IMR-90 (cell line): ENCODE results near the gene SORCS1. TPM values are rescaled to one million over a fixed set of nuclear protein-coding genes. Genes with fewer than 3 reads are reported as not detected.

Experiments
- ATAC-seq: fragments of 200-7000 bp; cut with Tn5 transposase; 2 replicates; pipeline ENCODE4 v1.9.1; 2020; ENCODE audit warnings: low read depth, mild to moderate bottlenecking, moderate library complexity
- BruUV-seq: library from RNA; stranded (reverse); fragments of 400-500 nt; replicated peaks from 2 replicates; lab custom pipeline; 2021; lab: Mats Ljungman, UMichigan
- CTCF ChIA-PET: fragments of 300-600 bp; formaldehyde crosslinking; extraction: SDS; loops from one replicate; lab custom pipeline; 2021; ENCODE audit warnings: antibody characterized with exemption; lab: Yijun Ruan, JAX
- POLR2A ChIA-PET: fragments of 300-600 bp; sonication (Branson Sonifier 250); formaldehyde crosslinking; loops from one replicate; lab custom pipeline; 2022; ENCODE audit warnings: antibody characterized with exemption; ENCODE audit not compliant: unreplicated experiment; lab: Charles Lee
- DNase-seq: peaks from one replicate; pipeline ENCODE4 v3.0.0; 2013
- H2AFZ ChIP-seq: replicated peaks from 2 replicates; pipeline ENCODE3; 2013; ENCODE audit warnings: low read length, mild to moderate bottlenecking; ENCODE audit not compliant: poor library complexity
- H2AK5ac ChIP-seq: 2 replicates; pipeline ENCODE4 v1.6.1; 2013; ENCODE audit warnings: low read depth, low read length, inconsistent platforms
- H2AK9ac ChIP-seq: replicated peaks from 2 replicates; pipeline ENCODE3; 2013; ENCODE audit warnings: mild to moderate bottlenecking, low read depth, low read length, moderate library complexity; ENCODE audit not compliant: poor library complexity
- H2BK120ac ChIP-seq: 2 replicates; pipeline ENCODE4 v1.6.1; 2013; ENCODE audit warnings: low read depth, low read length, inconsistent platforms
- H2BK15ac ChIP-seq: 3 replicates; pipeline ENCODE4 v1.6.1; 2013; ENCODE audit warnings: low read depth, low read length, inconsistent platforms
- H2BK20ac ChIP-seq: 2 replicates; pipeline ENCODE4 v1.6.1; 2013; ENCODE audit warnings: low read depth, mild to moderate bottlenecking, inconsistent platforms, low read length, moderate library complexity
- H2BK5ac ChIP-seq: 2 replicates; pipeline ENCODE4 v1.6.1; 2013; ENCODE audit warnings: mild to moderate bottlenecking, low read depth, low read length, inconsistent platforms; ENCODE audit not compliant: poor library complexity, severe bottlenecking
- H3K14ac ChIP-seq: replicated peaks from 2 replicates; pipeline ENCODE4 v1.6.1; 2013; ENCODE audit warnings: low read depth, low read length, inconsistent platforms
- H3K18ac ChIP-seq: 2 replicates; pipeline ENCODE4 v1.6.1; 2013; ENCODE audit warnings: low read depth, low read length, control low read depth
- H3K23ac ChIP-seq: 2 replicates; pipeline ENCODE4 v1.6.1; 2013; ENCODE audit warnings: low read depth, low read length, inconsistent platforms
- H3K27ac ChIP-seq: 2 replicates; pipeline ENCODE4 v1.5.1; 2013; ENCODE audit warnings: mild to moderate bottlenecking, control low read depth, low read length; ENCODE audit not compliant: insufficient read depth
- H3K27me3 ChIP-seq: 2 replicates; pipeline ENCODE4 v1.6.1; 2013; ENCODE audit warnings: low read length; ENCODE audit not compliant: control insufficient read depth, insufficient read depth
- H3K36me3 ChIP-seq: 2 replicates; pipeline ENCODE4 v1.6.1; 2013; ENCODE audit warnings: low read length, mixed read lengths; ENCODE audit not compliant: control insufficient read depth, insufficient read depth
- H3K4ac ChIP-seq: 2 replicates; pipeline ENCODE4 v1.6.1; 2013; ENCODE audit warnings: low read depth, low read length, inconsistent platforms
- H3K4me1 ChIP-seq: 2 replicates; pipeline ENCODE4 v1.6.1; 2013; ENCODE audit warnings: low read length, mixed read lengths; ENCODE audit not compliant: control insufficient read depth, insufficient read depth
- H3K4me2 ChIP-seq: 2 replicates; pipeline ENCODE4 v1.6.1; 2013; ENCODE audit warnings: low read depth, mild to moderate bottlenecking, control low read depth, low read length, moderate library complexity
- H3K4me3 ChIP-seq: 2 replicates; pipeline ENCODE4 v1.5.1; 2013; ENCODE audit warnings: low read depth, mild to moderate bottlenecking, control low read depth, low read length, moderate library complexity; ENCODE audit not compliant: insufficient read depth
- H3K56ac ChIP-seq: 2 replicates; pipeline ENCODE4 v1.6.1; 2013; ENCODE audit warnings: low read length, inconsistent platforms; ENCODE audit not compliant: insufficient read depth; ENCODE audit errors: extremely low read depth
- H3K79me1 ChIP-seq, 2 experiments: 2 replicates each; pipeline ENCODE4 v1.6.1; 2013; ENCODE audit warnings: low read length in 2 of 2, inconsistent platforms in 1 of 2, low read depth in 1 of 2
- H3K9ac ChIP-seq: 2 replicates; pipeline ENCODE4 v1.6.1; 2013; ENCODE audit warnings: low read depth, low read length, control low read depth
- H3K9me1 ChIP-seq: 2 replicates; pipeline ENCODE4 v1.6.1; 2013; ENCODE audit warnings: low read length, inconsistent platforms; ENCODE audit not compliant: insufficient read depth
- H3K9me3 ChIP-seq: 2 replicates; pipeline ENCODE4 v1.6.1; 2013; ENCODE audit warnings: low read length; ENCODE audit not compliant: control insufficient read depth, insufficient read depth
- H4K20me1 ChIP-seq: 2 replicates; pipeline ENCODE4 v1.6.1; 2013; ENCODE audit warnings: low read length, inconsistent platforms; ENCODE audit not compliant: insufficient read depth
- H4K5ac ChIP-seq: 2 replicates; pipeline ENCODE4 v1.6.1; 2013; ENCODE audit warnings: mild to moderate bottlenecking, low read depth, low read length, control low read depth
- H4K8ac ChIP-seq, 2 experiments: 2 replicates each; pipeline ENCODE4 v1.6.1; 2013; ENCODE audit warnings: low read depth in 2 of 2, low read length in 2 of 2, control low read depth in 1 of 2, inconsistent platforms in 1 of 2
- H4K91ac ChIP-seq: 2 replicates; pipeline ENCODE4 v1.6.1; 2013; ENCODE audit warnings: low read depth, low read length, inconsistent platforms; ENCODE audit not compliant: insufficient read depth
- CEBPB ChIP-seq: IDR thresholded peaks from 2 replicates; pipeline ENCODE4 v1.6.1; 2012; ENCODE audit warnings: low read depth, low read length, improper control_type of control experiment
- FOS ChIP-seq: fragments of 150-350 bp; IDR thresholded peaks from 2 replicates; pipeline ENCODE4 v1.6.1; 2016; ENCODE audit warnings: low read depth, low read length
- MAZ ChIP-seq: IDR thresholded peaks from 2 replicates; pipeline ENCODE4 v1.6.1; 2012; ENCODE audit warnings: low read depth, mild to moderate bottlenecking, low read length, improper control_type of control experiment, moderate library complexity, borderline replicate concordance
- NFE2L2 ChIP-seq: fragments of 150-350 bp; IDR thresholded peaks from 2 replicates; pipeline ENCODE4 v1.6.1; 2016; ENCODE audit warnings: low read depth, mild to moderate bottlenecking, low read length
- RFX5 ChIP-seq: IDR thresholded peaks from 2 replicates; pipeline ENCODE4 v1.8.0; 2012; ENCODE audit warnings: low read depth, mild to moderate bottlenecking, low read length, moderate library complexity
- WGBS, 2 experiments: methylation state at CpG; one replicate each; pipeline versions ENCODE4 v1.1.5 to v1.1.7; 2013; ENCODE audit warnings: missing lambda C conversion rate in 2 of 2; ENCODE audit not compliant: insufficient read length in 1 of 2; ENCODE audit errors: extremely low coverage in 2 of 2; 5-methylcytosine and 5-hydroxymethylcytosine counted together
- dilution Hi-C: fragments of 300-500 bp; cut with HindIII; formaldehyde crosslinking; loops from one replicate; pipeline ENCODE4 v1.14.3; 2018; ENCODE audit warnings: low sequenced_read_pairs; ENCODE audit not compliant: unreplicated experiment
- in situ Hi-C: fragments of 300-500 bp; cut with MboI; formaldehyde crosslinking; loops from 3 replicates; pipeline ENCODE4 v1.14.3; 2019; ENCODE audit warnings: low sequenced_read_pairs, inconsistent platforms, mixed read lengths
- intact Hi-C: fragments of 100-400 bp; cut with micrococcal nuclease; formaldehyde crosslinking; loops from 2 replicates; pipeline ENCODE4 v1.10.0; 2022
- polyA plus RNA-seq, 3 experiments: library from polyadenylated mRNA; depleted of rRNA; stranded (reverse); fragments of >200 nt; gene quantifications; 2 replicates each; pipeline ENCODE4 v1.2.3, GENCODE V29; 2012; ENCODE audit warnings: low replicate concordance in 1 of 3
- total RNA-seq: library from RNA; depleted of rRNA; stranded (reverse); fragments of >200 nt; gene quantifications from 2 replicates; pipeline ENCODE4 v1.2.3, GENCODE V29; 2012
- TF ChIP-seq, protein P1 (sequence below): conservative IDR thresholded peaks from 2 replicates; pipeline ENCODE4 v1.5.1; 2012; ENCODE audit warnings: mild to moderate bottlenecking, low read depth, low read length, improper control_type of control experiment

SORCS1 gene
- total and polyA plus RNA-seq, 2 of the 4 experiments (the other 2 are of a cell fraction) = under 0.01 TPM; not detected in 1

DNA sequence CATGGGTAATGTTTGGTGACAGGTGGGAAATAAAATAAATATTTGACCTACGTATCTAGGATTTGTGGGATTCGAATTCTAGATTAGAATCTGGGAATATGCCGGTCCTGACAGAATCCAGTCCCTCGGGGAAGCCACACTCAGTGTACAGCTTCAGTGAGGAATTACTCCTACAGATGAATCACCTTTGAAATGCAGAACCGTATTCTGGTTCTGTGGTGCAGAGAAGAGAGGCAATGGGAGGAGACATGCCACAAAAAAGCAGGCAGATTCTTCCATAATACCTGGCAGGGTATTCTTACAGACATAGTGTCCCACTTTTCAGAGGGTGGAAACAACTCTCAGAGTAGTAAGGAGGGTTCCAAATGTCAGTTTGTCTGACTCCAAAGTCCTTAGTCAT is 286.9 kb downstream of the SORCS1 start:
- no TSS peak for BruUV-seq
- POLR2A ChIA-PET = no interaction called here
- WGBS, 2 experiments = no CpG with 5 or more reads among the region's 5 CpGs

More for the DNA sequence above, 286.9 kb downstream of the SORCS1 start:
- H4K91ac ChIP-seq = no peak overlapping the region
- no peak overlapping the region for H4K8ac ChIP-seq
- no peak overlapping the region for H3K9ac ChIP-seq
- H2BK5ac ChIP-seq = no peak overlapping the region
- no peak for TF ChIP-seq NFE2L2
- no peak for TF ChIP-seq MAZ
- TF ChIP-seq, protein P1, sequence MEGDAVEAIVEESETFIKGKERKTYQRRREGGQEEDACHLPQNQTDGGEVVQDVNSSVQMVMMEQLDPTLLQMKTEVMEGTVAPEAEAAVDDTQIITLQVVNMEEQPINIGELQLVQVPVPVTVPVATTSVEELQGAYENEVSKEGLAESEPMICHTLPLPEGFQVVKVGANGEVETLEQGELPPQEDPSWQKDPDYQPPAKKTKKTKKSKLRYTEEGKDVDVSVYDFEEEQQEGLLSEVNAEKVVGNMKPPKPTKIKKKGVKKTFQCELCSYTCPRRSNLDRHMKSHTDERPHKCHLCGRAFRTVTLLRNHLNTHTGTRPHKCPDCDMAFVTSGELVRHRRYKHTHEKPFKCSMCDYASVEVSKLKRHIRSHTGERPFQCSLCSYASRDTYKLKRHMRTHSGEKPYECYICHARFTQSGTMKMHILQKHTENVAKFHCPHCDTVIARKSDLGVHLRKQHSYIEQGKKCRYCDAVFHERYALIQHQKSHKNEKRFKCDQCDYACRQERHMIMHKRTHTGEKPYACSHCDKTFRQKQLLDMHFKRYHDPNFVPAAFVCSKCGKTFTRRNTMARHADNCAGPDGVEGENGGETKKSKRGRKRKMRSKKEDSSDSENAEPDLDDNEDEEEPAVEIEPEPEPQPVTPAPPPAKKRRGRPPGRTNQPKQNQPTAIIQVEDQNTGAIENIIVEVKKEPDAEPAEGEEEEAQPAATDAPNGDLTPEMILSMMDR = no peak
- no peak for TF ChIP-seq FOS
- TF ChIP-seq RFX5 = no peak
- no peak for TF ChIP-seq CEBPB
- no peak for ATAC-seq
- H3K4me3 ChIP-seq = no peak overlapping the region
- no peaks in the 10 kb centered on the region for H3K4me1 ChIP-seq
- H3K23ac ChIP-seq = no peak overlapping the region
- no peak overlapping the region for H2BK20ac ChIP-seq
- no peak overlapping the region for H2BK15ac ChIP-seq
- no peaks in the 10 kb centered on the region for H3K9me1 ChIP-seq
- H3K4ac ChIP-seq = no peak overlapping the region
- H3K4me2 ChIP-seq = no peak overlapping the region
- peaks cover 8% of the 10 kb centered on the region for H3K9me3 ChIP-seq
- no peak overlapping the region for H2AK5ac ChIP-seq
- CTCF ChIA-PET = no interaction called here
- intact Hi-C loops = no loop called here
- H2AFZ ChIP-seq = no peak overlapping the region
- in situ Hi-C loops = no loop called here
- no peak overlapping the region for H4K5ac ChIP-seq
- dilution Hi-C loops = no loop called here
- H2AK9ac ChIP-seq = no peak overlapping the region
- no peak overlapping the region for H3K27ac ChIP-seq
- H3K56ac ChIP-seq = no peak overlapping the region
- no peak overlapping the region for H2BK120ac ChIP-seq
- no peaks in the 10 kb centered on the region for H3K79me1 ChIP-seq
- no peaks in the 10 kb centered on the region for H3K36me3 ChIP-seq
- H3K27me3 ChIP-seq = no peaks in the 10 kb centered on the region
- no peak for DNase-seq
- no peak overlapping the region for H3K14ac ChIP-seq
- no peaks in the 10 kb centered on the region for H4K20me1 ChIP-seq
- H3K18ac ChIP-seq = no peak overlapping the region
